GM18517 (cell line): Measurements from ENCODE around the gene GRIK4.

Source experiments
- ATAC-seq: cut with Tn5 transposase; IDR thresholded peaks from one replicate; pipeline ENCODE4 v1.9.1; 2021; ENCODE audit warnings: mild to moderate bottlenecking, moderate library complexity; ENCODE audit not compliant: unreplicated experiment

Gene GRIK4

GRCh38 chr11:120627327-120628163, 116.0 kb downstream of the GRIK4 start:
- no peak for ATAC-seq

- ATAC-seq, result no peak
These were observed 118.0 kb downstream of the GRIK4 start for GRCh38 chr11:120629407-120630080.

GRCh38 chr11:120630122-120630521, 118.6 kb downstream of the GRIK4 start:
- ATAC-seq, result no peak

GRCh38 chr11:120632579-120632978, 121.0 kb downstream of the GRIK4 start:
- ATAC-seq, result no peak

GRCh38 chr11:120633616-120634393, 122.3 kb downstream of the GRIK4 start:
- ATAC-seq, result no peak

GRCh38 chr11:120634706-120635105, 123.2 kb downstream of the GRIK4 start:
- no peak for ATAC-seq

GRCh38 chr11:120635136-120635810, 123.7 kb downstream of the GRIK4 start:
- no peak for ATAC-seq

GRCh38 chr11:120637131-120637530, 125.6 kb downstream of the GRIK4 start:
- ATAC-seq, result no peak

GRCh38 chr11:120642196-120642894, 130.8 kb downstream of the GRIK4 start:
- no peak for ATAC-seq

- no peak for ATAC-seq
These were observed 131.7 kb downstream of the GRIK4 start for GRCh38 chr11:120643284-120643683.

- ATAC-seq, result no peak
These were observed 134.1 kb downstream of the GRIK4 start for GRCh38 chr11:120645639-120646038.

GRCh38 chr11:120646206-120646605, 134.7 kb downstream of the GRIK4 start:
- no peak for ATAC-seq

GRCh38 chr11:120647681-120648080, 136.1 kb downstream of the GRIK4 start:
- ATAC-seq, result no peak

GRCh38 chr11:120648771-120649170, 137.2 kb downstream of the GRIK4 start:
- ATAC-seq, result no peak

GRCh38 chr11:120649316-120649715, 137.8 kb downstream of the GRIK4 start:
- no peak for ATAC-seq

- no peak for ATAC-seq
These were observed 139.8 kb downstream of the GRIK4 start for GRCh38 chr11:120651396-120651795.

- ATAC-seq, result no peak
These were observed 140.3 kb downstream of the GRIK4 start for GRCh38 chr11:120651836-120652235.

- ATAC-seq, result no peak
These were observed 141.3 kb downstream of the GRIK4 start for GRCh38 chr11:120652705-120653335.

- no peak for ATAC-seq
These were observed 144.0 kb downstream of the GRIK4 start for GRCh38 chr11:120655589-120655988.
